Measurements from ENCODE around the gene CEP55.

DNA sequence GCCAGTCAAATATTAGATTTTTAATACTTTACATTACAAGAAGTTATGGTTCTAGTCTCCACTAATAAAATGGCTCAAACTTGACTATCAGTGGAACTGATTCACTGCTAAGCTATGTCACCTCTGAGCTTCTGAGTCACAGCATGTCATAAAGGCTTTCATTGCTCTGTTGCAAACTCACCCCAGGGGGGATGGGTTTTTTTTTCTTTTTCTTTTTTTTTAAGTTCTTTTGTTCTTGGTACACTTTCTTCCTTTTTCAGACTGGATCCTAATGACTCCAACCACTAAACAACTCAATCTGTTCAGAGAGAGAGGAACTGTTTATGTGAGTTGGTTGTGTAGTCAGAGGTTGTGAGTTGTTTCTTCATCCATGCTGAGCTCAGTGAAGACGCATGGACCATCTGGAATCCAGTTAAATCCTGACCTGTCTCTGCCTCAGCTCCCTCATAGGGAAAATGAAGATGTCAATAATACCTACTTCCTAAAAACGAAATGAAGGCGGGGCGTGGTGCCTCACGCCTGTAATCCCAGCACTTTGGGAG is 25.2 kb upstream of the CEP55 start:
- TF ChIP-seq, protein P1, sequence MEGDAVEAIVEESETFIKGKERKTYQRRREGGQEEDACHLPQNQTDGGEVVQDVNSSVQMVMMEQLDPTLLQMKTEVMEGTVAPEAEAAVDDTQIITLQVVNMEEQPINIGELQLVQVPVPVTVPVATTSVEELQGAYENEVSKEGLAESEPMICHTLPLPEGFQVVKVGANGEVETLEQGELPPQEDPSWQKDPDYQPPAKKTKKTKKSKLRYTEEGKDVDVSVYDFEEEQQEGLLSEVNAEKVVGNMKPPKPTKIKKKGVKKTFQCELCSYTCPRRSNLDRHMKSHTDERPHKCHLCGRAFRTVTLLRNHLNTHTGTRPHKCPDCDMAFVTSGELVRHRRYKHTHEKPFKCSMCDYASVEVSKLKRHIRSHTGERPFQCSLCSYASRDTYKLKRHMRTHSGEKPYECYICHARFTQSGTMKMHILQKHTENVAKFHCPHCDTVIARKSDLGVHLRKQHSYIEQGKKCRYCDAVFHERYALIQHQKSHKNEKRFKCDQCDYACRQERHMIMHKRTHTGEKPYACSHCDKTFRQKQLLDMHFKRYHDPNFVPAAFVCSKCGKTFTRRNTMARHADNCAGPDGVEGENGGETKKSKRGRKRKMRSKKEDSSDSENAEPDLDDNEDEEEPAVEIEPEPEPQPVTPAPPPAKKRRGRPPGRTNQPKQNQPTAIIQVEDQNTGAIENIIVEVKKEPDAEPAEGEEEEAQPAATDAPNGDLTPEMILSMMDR (IDR thresholded peaks at IDR 0.05; ENCODE audit: low read length) = no peak
- TF ChIP-seq EZH2phosphoT487 (IDR thresholded peaks at IDR 0.05; ENCODE audit: low read length) (no peak), EZH2 (optimal IDR thresholded peaks at IDR 0.05; ENCODE audit: low read depth, low read length) (no peak)

Measured in MM.1S (cell line).